ENCODE data around the gene ARSA. TPM values are rescaled to one million over a fixed set of nuclear protein-coding genes. Genes with fewer than 3 reads are reported as not detected.
"Not testable (repeated sequence)": the region's sequence is repeated elsewhere in the genome, so short reads cannot be mapped to it uniquely, and the experiment has no call there.

The ARSA gene
- total RNA-seq, 4 donors from 2014 or later: 19.5 to 40.0 (median 21.0) TPM

DNA sequence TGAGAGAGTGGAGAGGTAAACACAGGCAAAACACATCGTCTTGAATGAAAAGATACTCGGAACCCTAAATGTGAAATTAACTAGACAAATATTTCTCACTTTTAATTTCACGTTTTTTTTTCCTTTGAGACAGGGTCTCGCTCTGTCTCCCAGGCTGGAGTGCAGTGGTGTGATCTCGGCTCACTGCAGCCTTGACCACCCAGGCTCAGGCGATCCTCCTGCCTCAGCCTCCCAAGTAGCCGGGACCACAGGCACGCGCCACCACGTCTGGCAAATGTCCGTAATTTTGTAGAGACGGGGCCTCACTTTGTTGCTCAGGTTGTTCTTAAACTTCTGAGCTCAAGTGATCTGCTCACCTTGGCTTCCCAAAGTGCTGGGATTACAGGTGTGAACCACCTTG, 37.3 kb upstream of the ARSA start:
- peaks cover 43% of the 10 kb centered on the region for H3K27me3 ChIP-seq
- H3K27ac ChIP-seq: no peak overlapping the region
- no peak overlapping the region for H3K4me3 ChIP-seq
- no peaks in the 10 kb centered on the region for H3K9me3 ChIP-seq
- TF ChIP-seq EP300 (IDR thresholded peaks at IDR 0.05) (no peak), POLR2A (IDR thresholded peaks at IDR 0.05) (no peak), CTCF (IDR thresholded peaks at IDR 0.05) (no peak), POLR2AphosphoS5 (IDR thresholded peaks at IDR 0.05) (no peak)
- WGBS, 2 donors (ENCODE audit: low coverage in 1 of 2): 80 to 92% methylated on average over 3 to 5 of the region's 12 CpGs
- no peaks in the 10 kb centered on the region for H3K36me3 ChIP-seq
- no peaks in the 10 kb centered on the region for H3K4me1 ChIP-seq
- no peak for ATAC-seq

DNA sequence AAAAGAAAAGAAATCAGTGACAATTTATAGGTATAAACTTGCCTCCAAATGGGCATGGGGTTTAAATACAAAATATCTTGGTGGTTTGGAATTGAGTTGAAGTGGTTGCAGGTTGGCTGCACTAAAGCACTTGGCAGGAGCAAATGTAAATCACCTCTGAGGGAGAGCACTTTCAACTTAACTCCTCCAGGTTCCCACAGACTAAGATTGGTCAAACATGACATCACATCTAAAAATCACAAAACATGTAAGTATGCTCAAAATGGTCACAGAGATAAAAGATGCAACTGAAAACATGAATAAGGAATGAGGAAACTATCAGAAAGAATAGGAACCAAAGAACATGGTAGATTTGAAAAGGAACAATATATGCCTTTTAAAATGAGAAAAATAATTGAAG, 32.4 kb upstream of the ARSA start:
- no peaks in the 10 kb centered on the region for H3K9me3 ChIP-seq
- no peak for ATAC-seq
- TF ChIP-seq EP300 (IDR thresholded peaks at IDR 0.05): no peak
- no peak for TF ChIP-seq POLR2A (IDR thresholded peaks at IDR 0.05)
- TF ChIP-seq POLR2AphosphoS5 (IDR thresholded peaks at IDR 0.05): no peak
- TF ChIP-seq CTCF (IDR thresholded peaks at IDR 0.05): no peak
- peaks cover 0 to 5% (median 0%) of the 10 kb centered on the region in 3 donors for H3K4me1 ChIP-seq
- H3K27me3 ChIP-seq: peaks cover 60% of the 10 kb centered on the region
- no peaks in the 10 kb centered on the region for H3K36me3 ChIP-seq
- no peak overlapping the region for H3K4me3 ChIP-seq
- no peak overlapping the region for H3K27ac ChIP-seq

- ATAC-seq, H3K27ac ChIP-seq, H3K4me1 ChIP-seq, H3K36me3 ChIP-seq, H3K4me3 ChIP-seq, H3K9me3 ChIP-seq: not testable (repeated sequence)
- peaks cover 65% of the 10 kb centered on the region for H3K27me3 ChIP-seq
- WGBS, 2 donors (ENCODE audit: low coverage in 1 of 2): 79 to 90% methylated on average over 5 to 6 of the region's 7 CpGs
These were observed 31.8 kb upstream of the ARSA start for GRCh38 chr22:50659711-50660110.

GRCh38 chr22:50657925-50658324, 30.0 kb upstream of the ARSA start:
- WGBS, 2 donors (ENCODE audit: low coverage in 1 of 2): 46 to 66% methylated on average over 3 to 4 of the region's 4 CpGs
- no peak overlapping the region for H3K4me3 ChIP-seq
- H3K27ac ChIP-seq: peak overlapping the region in 1 of 4 donors; percentile 49
- peaks cover 0 to 5% (median 0%) of the 10 kb centered on the region in 3 donors for H3K4me1 ChIP-seq
- H3K36me3 ChIP-seq: no peaks in the 10 kb centered on the region
- H3K27me3 ChIP-seq: peaks cover 73% of the 10 kb centered on the region
- no peaks in the 10 kb centered on the region for H3K9me3 ChIP-seq
- ATAC-seq: peak; percentile 38
- TF ChIP-seq POLR2AphosphoS5 (IDR thresholded peaks at IDR 0.05) (no peak), CTCF (IDR thresholded peaks at IDR 0.05) (no peak), EP300 (IDR thresholded peaks at IDR 0.05) (no peak), POLR2A (IDR thresholded peaks at IDR 0.05) (no peak)

- peaks cover 0 to 5% (median 0%) of the 10 kb centered on the region in 3 donors for H3K4me1 ChIP-seq
- 39 to 80% methylated on average over 2 to 13 of the region's 23 CpGs for WGBS, 2 donors (ENCODE audit: low coverage in 1 of 2)
- H3K27ac ChIP-seq: peak overlapping the region in 3 of 4 donors; percentile 49 to 54 (median 53)
- no peaks in the 10 kb centered on the region for H3K36me3 ChIP-seq
- H3K27me3 ChIP-seq: peaks cover 68% of the 10 kb centered on the region
- no peak overlapping the region for H3K4me3 ChIP-seq
- TF ChIP-seq CTCF (IDR thresholded peaks at IDR 0.05): no peak
- TF ChIP-seq EP300 (IDR thresholded peaks at IDR 0.05): no peak
- TF ChIP-seq POLR2A (IDR thresholded peaks at IDR 0.05): no peak
- no peak for TF ChIP-seq POLR2AphosphoS5 (IDR thresholded peaks at IDR 0.05)
- peak; percentile 85 for ATAC-seq
- no peaks in the 10 kb centered on the region for H3K9me3 ChIP-seq
These were observed 28.4 kb upstream of the ARSA start for GRCh38 chr22:50656122-50657070.

DNA sequence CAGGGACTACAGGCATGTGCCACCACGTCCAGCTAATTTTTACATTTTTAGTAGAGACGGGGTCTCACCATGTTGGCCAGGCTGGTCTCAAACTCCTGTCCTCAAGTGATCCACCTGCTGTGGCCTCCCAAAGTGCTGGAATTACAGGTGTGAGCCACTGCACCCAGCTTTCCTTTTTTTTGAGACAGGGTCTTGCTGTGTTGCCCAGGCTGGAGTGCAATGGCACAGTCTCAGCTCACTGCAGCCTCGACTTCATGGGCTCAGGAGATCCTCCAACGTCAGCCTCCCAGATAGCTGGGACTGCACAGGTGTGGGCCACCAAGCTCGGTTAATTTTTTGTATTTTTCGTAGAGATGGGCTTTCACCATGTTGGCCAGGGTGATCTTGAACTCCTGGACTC, 26.7 kb upstream of the ARSA start:
- not testable (repeated sequence) for H3K9me3 ChIP-seq, H3K4me3 ChIP-seq, ATAC-seq, H3K4me1 ChIP-seq, H3K36me3 ChIP-seq, H3K27ac ChIP-seq
- H3K27me3 ChIP-seq: peaks cover 56% of the 10 kb centered on the region
- WGBS, 2 donors (ENCODE audit: low coverage in 1 of 2): 60 to 65% methylated on average over 1 to 2 of the region's 6 CpGs

Data from gastroesophageal sphincter (tissue), 4 donors.